HEK293T (cell line): ENCODE measurements around the gene BCL10.

ENCODE experiments used
- CTCF ChIA-PET: fragments of 350-600 bp; formaldehyde crosslinking; extraction: SDS; loops from one replicate; lab custom pipeline; 2021; ENCODE audit warnings: antibody characterized with exemption, inconsistent platforms; lab: Yijun Ruan, JAX
- POLR2A ChIA-PET: fragments of 350-600 bp; formaldehyde crosslinking; extraction: SDS; loops from one replicate; lab custom pipeline; 2020; ENCODE audit warnings: antibody characterized with exemption, inconsistent platforms; lab: Yijun Ruan, JAX
- DNase-seq: peaks from one replicate; pipeline ENCODE4 v3.0.0; 2012; ENCODE audit warnings: mixed read lengths; ENCODE audit errors: extremely low spot score
- ARNT ChIP-seq: fragments of 450-650 bp; IDR thresholded peaks from 2 replicates; pipeline ENCODE4 v1.6.1; 2017; ENCODE audit warnings: mild to moderate bottlenecking
- BHLHE40 ChIP-seq: fragments of 450-650 bp; IDR thresholded peaks from 2 replicates; pipeline ENCODE4 v1.6.1; 2016; ENCODE audit warnings: mild to moderate bottlenecking, moderate library complexity, borderline replicate concordance
- CTBP1 ChIP-seq: fragments of 450-650 bp; IDR thresholded peaks from 2 replicates; pipeline ENCODE4 v1.6.1; 2016; ENCODE audit warnings: borderline replicate concordance
- ELF4 ChIP-seq: fragments of 450-650 bp; IDR thresholded peaks from 2 replicates; pipeline ENCODE4 v1.6.1; 2017; ENCODE audit warnings: antibody characterized with exemption
- FOXA1 ChIP-seq: fragments of 450-650 bp; IDR thresholded peaks from 2 replicates; pipeline ENCODE4 v1.6.1; 2016; ENCODE audit warnings: mild to moderate bottlenecking
- FOXK2 ChIP-seq: fragments of 450-650 bp; IDR thresholded peaks from 2 replicates; pipeline ENCODE4 v1.6.1; 2016; ENCODE audit warnings: mild to moderate bottlenecking
- FOXM1 ChIP-seq: fragments of 450-650 bp; IDR thresholded peaks from 2 replicates; pipeline ENCODE4 v1.6.1; 2017; ENCODE audit warnings: mild to moderate bottlenecking, borderline replicate concordance
- HDGF ChIP-seq: fragments of 450-650 bp; IDR thresholded peaks from 2 replicates; pipeline ENCODE4 v1.6.1; 2017; ENCODE audit warnings: antibody characterized with exemption, borderline replicate concordance
- L3MBTL2 ChIP-seq: fragments of 450-650 bp; conservative IDR thresholded peaks from 2 replicates; pipeline ENCODE4 v1.6.1; 2016; ENCODE audit warnings: mild to moderate bottlenecking
- LEF1 ChIP-seq: fragments of 450-650 bp; IDR thresholded peaks from 2 replicates; pipeline ENCODE4 v1.6.1; 2017; ENCODE audit warnings: mild to moderate bottlenecking, borderline replicate concordance
- NFRKB ChIP-seq: fragments of 450-650 bp; IDR thresholded peaks from 2 replicates; pipeline ENCODE4 v1.6.1; 2016; ENCODE audit warnings: mild to moderate bottlenecking, moderate library complexity
- PKNOX1 ChIP-seq: fragments of 450-650 bp; IDR thresholded peaks from 2 replicates; pipeline ENCODE4 v1.6.1; 2016
- SP1 ChIP-seq: fragments of 450-650 bp; IDR thresholded peaks from 2 replicates; pipeline ENCODE4 v1.6.1; 2017
- SUZ12 ChIP-seq: fragments of 450-650 bp; IDR thresholded peaks from 2 replicates; pipeline ENCODE4 v1.6.1; 2016; ENCODE audit warnings: mild to moderate bottlenecking
- TARDBP ChIP-seq: fragments of 450-650 bp; IDR thresholded peaks from 2 replicates; pipeline ENCODE4 v1.6.1; 2016
- ZNF384 ChIP-seq: fragments of 450-650 bp; IDR thresholded peaks from 2 replicates; pipeline ENCODE4 v1.6.1; 2016

BCL10 gene

GRCh38 chr1:85230305-85230977, 46.0 kb downstream of the BCL10 start:
- no peak for TF ChIP-seq ZNF384
- peak; percentile 69 for TF ChIP-seq L3MBTL2
- no peak for TF ChIP-seq HDGF
- TF ChIP-seq SUZ12: no peak
- TF ChIP-seq PKNOX1: peak; percentile 72
- no peak for TF ChIP-seq FOXK2
- TF ChIP-seq ELF4: no peak
- TF ChIP-seq TARDBP: no peak
- CTCF ChIA-PET: interaction anchor here (0.6 to 2.3 kb wide), 7 partner anchors 10 to 125 kb away, joined by 3 to 10 read pairs (median 7); partner anchors contain the start of gene C1orf52
- POLR2A ChIA-PET: interaction anchor here (1.5 kb wide), 1 partner anchor 9 kb away, joined by 4 read pairs; no protein-coding TSS in a partner anchor
- peak; percentile 68 for DNase-seq

GRCh38 chr1:85229574-85230097, 46.8 kb downstream of the BCL10 start:
- TF ChIP-seq TARDBP (no peak), ZNF384 (peak; percentile 23; the same call in 1 of the 2 replicates), FOXK2 (no peak), BHLHE40 (no peak), ARNT (no peak), LEF1 (no peak), L3MBTL2 (no peak), PKNOX1 (peak; percentile 77)
- POLR2A ChIA-PET: interaction anchor here (1.5 kb wide), 1 partner anchor 10 kb away, joined by 4 read pairs; no protein-coding TSS in a partner anchor
- CTCF ChIA-PET: interaction anchor here (1.1 to 2.3 kb wide), 4 partner anchors 11 to 124 kb away, joined by 4 to 10 read pairs (median 6); partner anchors contain the start of gene C1orf52
- no peak for DNase-seq

- no peak for DNase-seq
- CTCF ChIA-PET: interaction anchor here (1.6 to 1.7 kb wide), 2 partner anchors 15 to 30 kb away, joined by 4 to 8 read pairs; partner anchors contain the start of gene C1orf52
- TF ChIP-seq FOXK2 (no peak), NFRKB (no peak), ZNF384 (no peak), SP1 (no peak), BHLHE40 (no peak), ELF4 (no peak)
- POLR2A ChIA-PET: no interaction called here
These were observed 47.5 kb downstream of the BCL10 start for GRCh38 chr1:85228972-85229371.

- POLR2A ChIA-PET: interaction anchor here (0.6 to 2.9 kb wide), 8 partner anchors 10 to 229 kb away, joined by 3 to 15 read pairs (median 4); partner anchors contain the start of genes BCL10, C1orf52, MCOLN2 and SYDE2
- DNase-seq: no peak
- CTCF ChIA-PET: interaction anchor here (0.5 to 2.6 kb wide), 3 partner anchors 16 to 281 kb away, joined by 4 to 7 read pairs (median 4); no protein-coding TSS in a partner anchor
- TF ChIP-seq HDGF: no peak
- no peak; the same call in 1 of the 2 replicates for TF ChIP-seq PKNOX1
- TF ChIP-seq BHLHE40: no peak
- no peak for TF ChIP-seq FOXA1
- no peak for TF ChIP-seq NFRKB
- TF ChIP-seq ARNT: no peak
- TF ChIP-seq LEF1: no peak
- TF ChIP-seq SP1: no peak
- no peak; the same call in 1 of the 2 replicates for TF ChIP-seq CTBP1
- TF ChIP-seq SUZ12: no peak
- no peak for TF ChIP-seq TARDBP
- no peak for TF ChIP-seq L3MBTL2
- no peak for TF ChIP-seq FOXK2
- no peak for TF ChIP-seq ZNF384
- no peak for TF ChIP-seq FOXM1
- TF ChIP-seq ELF4: no peak
These were observed 50.6 kb downstream of the BCL10 start for GRCh38 chr1:85225624-85226380.

GRCh38 chr1:85224734-85225623, 51.5 kb downstream of the BCL10 start:
- TF ChIP-seq LEF1 (0 out of 2 replicates have a peak, but pooled peaks have one; percentile 14), PKNOX1 (peak; percentile 93), NFRKB (no peak)
- POLR2A ChIA-PET: interaction anchor here (0.6 to 2.9 kb wide), 6 partner anchors 9 to 72 kb away, joined by 3 to 15 read pairs (median 4); partner anchors contain the start of genes BCL10, C1orf52 and SYDE2
- no peak for DNase-seq
- CTCF ChIA-PET: interaction anchor here (0.8 to 2.6 kb wide), 4 partner anchors 10 to 280 kb away, joined by 3 to 7 read pairs (median 4); no protein-coding TSS in a partner anchor
